Osteoblast (primary cell): ENCODE results near the gene PLXNA4. TPM values are rescaled to one million over a fixed set of nuclear protein-coding genes. Genes with fewer than 3 reads are reported as not detected.

ENCODE experiments used
- DNase-seq: peaks from one replicate; pipeline ENCODE4 v3.0.0; 2011; ENCODE audit warnings: low spot score, mixed read lengths; ENCODE audit not compliant: insufficient read length; ENCODE audit errors: missing footprints
- H2AFZ ChIP-seq: 2 replicates; pipeline ENCODE4 v1.6.0; 2011; ENCODE audit warnings: mild to moderate bottlenecking, low read length
- H3K27ac ChIP-seq: 2 replicates; pipeline ENCODE4 v1.5.1; 2011; ENCODE audit warnings: mild to moderate bottlenecking, low read depth, low read length, moderate library complexity
- H3K27me3 ChIP-seq: 2 replicates; pipeline ENCODE4 v1.6.0; 2012; ENCODE audit warnings: mild to moderate bottlenecking, control low read depth, inconsistent platforms, low read length, moderate library complexity; ENCODE audit not compliant: insufficient read depth
- H3K36me3 ChIP-seq: 2 replicates; pipeline ENCODE4 v1.5.1; 2011; ENCODE audit warnings: mild to moderate bottlenecking, low read length, control low read depth, moderate library complexity; ENCODE audit not compliant: insufficient read depth
- H3K4me1 ChIP-seq: 2 replicates; pipeline ENCODE4 v1.5.1; 2011; ENCODE audit warnings: mild to moderate bottlenecking, low read length, control low read depth, moderate library complexity; ENCODE audit not compliant: insufficient read depth
- H3K4me2 ChIP-seq: 2 replicates; pipeline ENCODE4 v1.6.0; 2011; ENCODE audit warnings: mild to moderate bottlenecking, low read length; ENCODE audit not compliant: insufficient read depth
- H3K4me3 ChIP-seq: fragments of 200-600 bp; sonication (generic); 3 replicates; pipeline ENCODE4 v1.5.1; 2012; ENCODE audit warnings: mild to moderate bottlenecking, low read length, inconsistent platforms; ENCODE audit not compliant: insufficient read depth
- H3K79me2 ChIP-seq: 2 replicates; pipeline ENCODE4 v1.6.0; 2012; ENCODE audit warnings: mild to moderate bottlenecking, low read length, control low read depth, inconsistent platforms; ENCODE audit not compliant: insufficient read depth
- H3K9me3 ChIP-seq: 2 replicates; pipeline ENCODE4 v1.5.1; 2011; ENCODE audit warnings: low read depth, low read length, control low read depth
- H4K20me1 ChIP-seq: 2 replicates; pipeline ENCODE4 v1.6.0; 2012; ENCODE audit warnings: mild to moderate bottlenecking, low read length, control low read depth; ENCODE audit not compliant: insufficient read depth
- total RNA-seq: library from RNA; depleted of rRNA; stranded (reverse); fragments of >200 nt; gene quantifications from 2 replicates; pipeline ENCODE4 v1.2.3, GENCODE V29; 2012
- TF ChIP-seq, protein P1 (sequence below): IDR thresholded peaks from 2 replicates; pipeline ENCODE4 v1.5.1; 2011; ENCODE audit warnings: mild to moderate bottlenecking, low read depth, low read length, moderate library complexity; ENCODE audit errors: extremely low read depth

The PLXNA4 gene
- total RNA-seq, 1 donor = 4.3 TPM

DNA sequence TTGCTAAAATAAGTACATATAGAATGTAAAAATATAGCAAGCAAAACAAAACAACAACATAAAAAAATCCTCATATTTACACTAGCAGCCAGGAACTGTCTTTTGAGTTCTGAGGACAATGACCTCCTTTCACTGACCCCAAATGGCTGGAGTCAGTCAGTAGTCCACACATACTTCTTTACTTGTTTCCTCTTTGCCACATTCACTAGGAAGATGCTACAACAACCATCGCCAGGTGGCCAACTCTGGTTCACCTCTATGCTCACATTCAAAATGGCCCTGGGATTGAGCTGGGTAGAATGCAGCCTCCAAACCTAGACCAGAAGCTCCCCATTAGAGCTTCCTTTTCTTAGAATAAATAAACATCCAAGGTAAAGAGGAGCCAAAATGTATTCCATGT lies 356.2 kb downstream of the PLXNA4 start:
- no peaks in the 10 kb centered on the region for H3K4me1 ChIP-seq
- H3K4me3 ChIP-seq = no peak overlapping the region
- H3K4me2 ChIP-seq = no peak overlapping the region
- no peak overlapping the region for H3K27ac ChIP-seq
- TF ChIP-seq, protein P1, sequence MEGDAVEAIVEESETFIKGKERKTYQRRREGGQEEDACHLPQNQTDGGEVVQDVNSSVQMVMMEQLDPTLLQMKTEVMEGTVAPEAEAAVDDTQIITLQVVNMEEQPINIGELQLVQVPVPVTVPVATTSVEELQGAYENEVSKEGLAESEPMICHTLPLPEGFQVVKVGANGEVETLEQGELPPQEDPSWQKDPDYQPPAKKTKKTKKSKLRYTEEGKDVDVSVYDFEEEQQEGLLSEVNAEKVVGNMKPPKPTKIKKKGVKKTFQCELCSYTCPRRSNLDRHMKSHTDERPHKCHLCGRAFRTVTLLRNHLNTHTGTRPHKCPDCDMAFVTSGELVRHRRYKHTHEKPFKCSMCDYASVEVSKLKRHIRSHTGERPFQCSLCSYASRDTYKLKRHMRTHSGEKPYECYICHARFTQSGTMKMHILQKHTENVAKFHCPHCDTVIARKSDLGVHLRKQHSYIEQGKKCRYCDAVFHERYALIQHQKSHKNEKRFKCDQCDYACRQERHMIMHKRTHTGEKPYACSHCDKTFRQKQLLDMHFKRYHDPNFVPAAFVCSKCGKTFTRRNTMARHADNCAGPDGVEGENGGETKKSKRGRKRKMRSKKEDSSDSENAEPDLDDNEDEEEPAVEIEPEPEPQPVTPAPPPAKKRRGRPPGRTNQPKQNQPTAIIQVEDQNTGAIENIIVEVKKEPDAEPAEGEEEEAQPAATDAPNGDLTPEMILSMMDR = no peak
- no peaks in the 10 kb centered on the region for H4K20me1 ChIP-seq
- H3K36me3 ChIP-seq = no peaks in the 10 kb centered on the region
- H3K79me2 ChIP-seq = no peaks in the 10 kb centered on the region
- no peaks in the 10 kb centered on the region for H3K9me3 ChIP-seq
- H2AFZ ChIP-seq = no peak overlapping the region
- no peaks in the 10 kb centered on the region for H3K27me3 ChIP-seq
- DNase-seq = no peak

DNA sequence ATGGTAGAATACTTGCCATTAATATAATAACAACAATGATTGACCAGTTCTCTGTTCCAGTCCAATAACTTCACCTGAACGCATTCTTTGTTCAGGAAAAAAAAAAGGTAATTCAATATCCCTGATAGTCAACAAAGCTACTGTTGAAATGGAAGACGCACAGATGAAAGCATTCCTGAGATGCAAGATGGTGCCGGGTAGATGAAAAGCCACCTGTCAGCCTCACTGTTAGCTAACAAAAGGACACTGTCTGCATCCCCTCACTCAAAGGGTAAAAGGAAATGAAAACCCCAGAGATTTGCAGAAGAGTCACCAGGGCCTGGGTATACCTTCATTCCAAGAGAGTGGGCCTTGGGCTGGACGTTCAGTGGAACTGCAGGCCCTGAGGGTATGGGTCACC lies 357.4 kb downstream of the PLXNA4 start:
- Histone ChIP-seq H3K4me2 (no peak overlapping the region), H3K4me1 (no peaks in the 10 kb centered on the region), H3K27ac (no peak overlapping the region), H3K4me3 (no peak overlapping the region), H3K79me2 (no peaks in the 10 kb centered on the region), H4K20me1 (no peaks in the 10 kb centered on the region), H3K9me3 (no peaks in the 10 kb centered on the region), H3K36me3 (no peaks in the 10 kb centered on the region), H2AFZ (no peak overlapping the region), H3K27me3 (no peaks in the 10 kb centered on the region)
- TF ChIP-seq, protein P1 = no peak
- DNase-seq = no peak

DNA sequence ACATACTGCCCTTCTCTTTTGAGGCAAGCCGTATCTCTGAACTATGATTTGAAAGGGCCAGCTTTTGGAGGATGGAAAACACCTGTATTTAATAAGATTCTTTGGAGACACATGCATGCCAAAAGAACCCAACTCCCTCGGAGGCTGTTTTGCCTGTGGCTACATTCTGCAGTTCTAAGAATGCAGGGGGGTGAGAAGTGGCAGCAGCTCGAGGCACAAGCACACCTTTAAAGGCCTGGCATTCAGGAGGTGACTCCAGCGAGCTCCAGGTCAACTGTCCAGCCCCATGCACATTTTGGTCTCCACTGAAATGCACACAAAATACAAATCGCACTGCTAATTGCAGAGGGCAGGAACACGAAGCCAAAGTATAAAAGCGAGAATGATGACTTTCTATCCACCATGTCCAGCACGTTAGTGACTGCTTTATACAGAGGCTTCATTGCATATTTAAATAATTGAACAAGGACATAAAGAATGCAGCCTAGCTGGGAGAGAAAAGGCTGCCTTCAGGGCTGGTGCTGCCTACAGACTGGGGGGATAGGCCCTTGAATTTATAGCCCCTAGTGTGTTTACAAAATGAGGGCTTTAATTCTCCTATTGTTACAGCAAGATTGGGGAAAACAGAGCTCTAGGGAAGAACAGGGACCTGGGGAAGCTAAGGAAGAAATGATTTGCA lies 359.3 kb downstream of the PLXNA4 start:
- Histone ChIP-seq H3K4me3 (no peak overlapping the region), H3K36me3 (no peaks in the 10 kb centered on the region), H3K27me3 (no peaks in the 10 kb centered on the region), H3K27ac (no peak overlapping the region), H3K9me3 (no peaks in the 10 kb centered on the region), H3K4me1 (no peaks in the 10 kb centered on the region), H2AFZ (no peak overlapping the region), H3K4me2 (no peak overlapping the region), H4K20me1 (no peaks in the 10 kb centered on the region), H3K79me2 (no peaks in the 10 kb centered on the region)
- no peak for DNase-seq
- TF ChIP-seq, protein P1 = no peak

DNA sequence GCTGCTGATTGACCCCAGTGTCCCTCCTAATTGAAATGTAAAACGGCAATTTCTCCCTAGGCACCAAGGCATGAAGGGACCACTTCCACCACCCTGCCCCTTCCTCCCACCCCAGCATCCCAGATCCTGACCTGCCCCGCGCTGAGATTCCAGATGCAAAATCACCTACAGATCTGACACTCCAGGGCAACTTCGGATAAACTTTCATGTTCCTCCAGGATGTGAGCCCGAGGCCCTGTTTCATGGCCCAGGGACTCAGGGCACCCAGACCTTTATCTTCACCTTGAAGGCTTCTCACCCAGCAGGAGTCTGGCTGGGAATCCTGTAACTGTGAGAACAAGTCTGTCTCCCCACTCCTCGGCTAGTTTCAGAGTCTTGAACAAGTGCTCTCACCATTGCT lies 361.8 kb downstream of the PLXNA4 start:
- H3K36me3 ChIP-seq = no peaks in the 10 kb centered on the region
- no peak overlapping the region for H3K27ac ChIP-seq
- H3K4me2 ChIP-seq = no peak overlapping the region
- H3K4me1 ChIP-seq = no peaks in the 10 kb centered on the region
- no peaks in the 10 kb centered on the region for H3K9me3 ChIP-seq
- H3K79me2 ChIP-seq = no peaks in the 10 kb centered on the region
- no peak overlapping the region for H3K4me3 ChIP-seq
- no peak for DNase-seq
- H3K27me3 ChIP-seq = no peaks in the 10 kb centered on the region
- no peaks in the 10 kb centered on the region for H4K20me1 ChIP-seq
- H2AFZ ChIP-seq = no peak overlapping the region
- TF ChIP-seq, protein P1 = no peak
